ENCODE results near the gene NECAB3. TPM values are rescaled to one million over a fixed set of nuclear protein-coding genes. Genes with fewer than 3 reads are reported as not detected.

NECAB3 gene
- total and polyA plus RNA-seq, 2 of the 4 experiments (the other 2 are of a cell fraction): 8.6 to 28.4 TPM

GRCh38 chr20:33681728-33682353, 7.6 kb upstream of the NECAB3 start:
- Histone ChIP-seq H4K20me1 (ENCODE audit: insufficient read depth, low read length) (peaks cover 24% of the 10 kb centered on the region), H3K18ac (ENCODE audit: low read depth, low read length) (no peak overlapping the region), H3K23ac (ENCODE audit: low read depth, low read length) (no peak overlapping the region), H2AK9ac (replicated peaks; ENCODE audit: low read depth, low read length, poor library complexity) (no peak overlapping the region), H3K9me3 (ENCODE audit: control insufficient read depth, insufficient read depth, low read length) (no peaks in the 10 kb centered on the region), H2BK20ac (ENCODE audit: low read depth, low read length) (no peak overlapping the region), H3K9me1 (ENCODE audit: insufficient read depth, low read length) (peaks cover 24% of the 10 kb centered on the region; the same call in 1 of the 2 replicates), H2BK15ac (ENCODE audit: low read depth, low read length) (no peak overlapping the region), H3K27me3 (ENCODE audit: control insufficient read depth, insufficient read depth, low read length) (no peaks in the 10 kb centered on the region), H3K4ac (ENCODE audit: low read depth, low read length) (no peak overlapping the region), H3K27ac (ENCODE audit: insufficient read depth, low read length) (no peak overlapping the region), H2BK5ac (ENCODE audit: low read depth, low read length, poor library complexity, severe bottlenecking) (no peak overlapping the region), H2BK120ac (ENCODE audit: low read depth, low read length) (no peak overlapping the region), H3K56ac (ENCODE audit: extremely low read depth, insufficient read depth, low read length) (no peak overlapping the region), H2AK5ac (ENCODE audit: low read depth, low read length) (no peak overlapping the region), H4K5ac (ENCODE audit: low read depth, low read length) (no peak overlapping the region), H3K4me1 (ENCODE audit: control insufficient read depth, insufficient read depth, low read length) (peaks cover 10% of the 10 kb centered on the region), H2AFZ (replicated peaks; ENCODE audit: low read length, poor library complexity) (no peak overlapping the region), H4K8ac (ENCODE audit: low read depth in 2 of 2, low read length in 2 of 2) (no peak overlapping the region), H3K9ac (ENCODE audit: low read depth, low read length) (no peak overlapping the region), H3K4me2 (ENCODE audit: low read depth, low read length) (no peak overlapping the region), H4K91ac (ENCODE audit: insufficient read depth, low read depth, low read length) (no peak overlapping the region), H3K14ac (replicated peaks; ENCODE audit: low read depth, low read length) (no peak overlapping the region), H3K36me3 (ENCODE audit: control insufficient read depth, insufficient read depth, low read length) (no peaks in the 10 kb centered on the region), H3K79me1 (ENCODE audit: low read depth in 1 of 2, low read length in 2 of 2) (peaks cover 7 to 52% of the 10 kb centered on the region in 2 experiments; a peak in 2 of 4 replicates), H3K4me3 (ENCODE audit: insufficient read depth, low read depth, low read length) (no peak overlapping the region)
- no TSS peak for BruUV-seq (replicated peaks)
- WGBS, 2 experiments (ENCODE audit: extremely low coverage in 2 of 2, insufficient read length in 1 of 2): 92% methylated on average over 2 of the region's 9 CpGs; no CpG with 5 or more reads in 1 of the 2 experiments
- POLR2A ChIA-PET (ENCODE audit: unreplicated experiment): no interaction called here
- in situ Hi-C loops (cut with MboI; ENCODE audit: low sequenced_read_pairs): no loop called here
- ATAC-seq (ENCODE audit: low read depth) (no peak), DNase-seq (no peak)
- dilution Hi-C loops (cut with HindIII; ENCODE audit: low sequenced_read_pairs, unreplicated experiment): no loop called here
- CTCF ChIA-PET: interaction anchor here (1.0 kb wide), 1 partner anchor 13 kb away, joined by 3 read pairs; no protein-coding TSS in a partner anchor
- intact Hi-C loops (cut with micrococcal nuclease): no loop called here
- TF ChIP-seq SMC3 (IDR thresholded peaks at IDR 0.05; ENCODE audit: low read depth, low read length) (no peak), CTCF (conservative IDR thresholded peaks at IDR 0.05; ENCODE audit: low read depth, low read length) (no peak), ELK1 (IDR thresholded peaks at IDR 0.05; ENCODE audit: borderline replicate concordance, low read depth, low read length) (no peak), CHD1 (IDR thresholded peaks at IDR 0.05; ENCODE audit: low read depth, low read length) (no peak), USF2 (IDR thresholded peaks at IDR 0.05; ENCODE audit: low read depth, low read length) (no peak), RFX5 (IDR thresholded peaks at IDR 0.05; ENCODE audit: low read depth, low read length) (no peak), CEBPB (IDR thresholded peaks at IDR 0.05; ENCODE audit: low read depth, low read length) (no peak), BHLHE40 (IDR thresholded peaks at IDR 0.05; ENCODE audit: low read depth, low read length) (no peak), NFE2L2 (IDR thresholded peaks at IDR 0.05; ENCODE audit: low read depth, low read length) (no peak), MAZ (IDR thresholded peaks at IDR 0.05; ENCODE audit: borderline replicate concordance, low read depth, low read length) (no peak), FOS (IDR thresholded peaks at IDR 0.05; ENCODE audit: low read depth, low read length) (no peak), RCOR1 (IDR thresholded peaks at IDR 0.05; ENCODE audit: insufficient replicate concordance, low read length) (no peak)

Data from IMR-90 (cell line).